Activated CD4-positive, alpha-beta T cell treated with anti-CD3 and anti-CD28 coated beads, Interleukin-2, Interleukin-4, amounts not matched to agents 100 ng/mL and 50 ng/mL, durations not matched to agents 16 hours and 8 hours (primary cell): ENCODE results near the gene NECTIN2.

Experiments
- DNase-seq: peaks from one replicate; pipeline ENCODE4 v3.0.0-alpha.2; 2020; ENCODE audit warnings: low spot score

NECTIN2 gene

GRCh38 chr19:44845612-44846454 is at the start of gene NECTIN2:
NECTIN2 (plus strand) TSS chr19:44846297; CDS start chr19:44846526, 229 bp downstream.
- DNase-seq: peak; percentile 94

DNA sequence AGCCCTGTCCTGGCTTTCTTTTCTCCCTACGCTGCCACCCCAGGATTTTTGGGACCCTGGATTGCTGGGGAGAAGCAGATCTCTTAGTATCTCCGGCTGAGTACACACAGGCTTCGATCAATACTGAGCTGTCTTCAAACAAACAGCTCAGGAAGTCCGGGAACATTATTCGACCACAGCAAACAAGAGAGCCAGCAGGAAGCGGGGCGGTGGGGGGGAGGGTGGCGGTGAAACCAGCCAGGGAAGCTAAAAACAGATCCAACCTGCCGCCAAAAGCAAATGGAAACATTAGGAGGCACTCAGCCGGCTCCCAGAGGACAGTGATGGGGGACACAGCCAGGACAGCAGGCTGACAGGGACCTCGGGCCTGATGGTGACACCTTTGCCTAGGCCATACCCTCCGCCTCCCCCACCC is 49.4 kb upstream of the NECTIN2 start:
- DNase-seq: no peak

DNA sequence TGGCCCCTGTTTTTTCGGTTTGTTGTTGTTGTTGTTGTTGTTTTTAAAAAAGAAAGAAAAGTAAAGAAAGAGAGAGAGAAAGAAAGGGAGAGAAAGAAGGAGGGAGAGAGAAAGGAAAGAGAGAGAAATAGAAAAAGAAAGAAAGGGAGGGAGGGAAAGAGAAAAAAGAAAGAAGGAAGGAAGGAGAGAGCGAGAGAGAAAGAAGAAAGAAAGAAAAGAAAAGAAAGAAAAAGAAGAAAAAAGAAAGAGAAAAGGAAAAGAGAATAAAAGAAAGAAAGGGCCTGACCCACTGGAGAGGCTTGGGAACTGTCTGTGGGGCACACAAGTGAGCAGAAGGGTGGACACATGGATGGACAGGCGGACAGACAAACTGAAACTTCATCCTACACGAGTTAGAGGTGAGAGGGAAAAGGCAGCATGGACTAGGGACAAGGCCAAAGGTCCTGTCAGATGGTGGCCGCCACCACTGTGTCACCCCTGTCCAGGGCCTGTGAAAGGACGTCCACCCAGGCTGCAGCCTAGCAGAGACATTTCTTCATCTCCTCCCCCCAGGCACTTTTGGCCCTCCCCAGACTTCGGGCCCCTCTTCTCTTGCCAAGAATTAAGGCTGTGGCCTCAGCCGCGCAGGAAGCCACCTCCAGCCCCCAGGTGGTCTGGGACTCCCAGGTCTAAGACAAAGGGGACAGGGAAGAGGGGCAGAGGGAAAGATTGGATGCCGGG is 46.3 kb upstream of the NECTIN2 start:
- DNase-seq: no peak

DNA sequence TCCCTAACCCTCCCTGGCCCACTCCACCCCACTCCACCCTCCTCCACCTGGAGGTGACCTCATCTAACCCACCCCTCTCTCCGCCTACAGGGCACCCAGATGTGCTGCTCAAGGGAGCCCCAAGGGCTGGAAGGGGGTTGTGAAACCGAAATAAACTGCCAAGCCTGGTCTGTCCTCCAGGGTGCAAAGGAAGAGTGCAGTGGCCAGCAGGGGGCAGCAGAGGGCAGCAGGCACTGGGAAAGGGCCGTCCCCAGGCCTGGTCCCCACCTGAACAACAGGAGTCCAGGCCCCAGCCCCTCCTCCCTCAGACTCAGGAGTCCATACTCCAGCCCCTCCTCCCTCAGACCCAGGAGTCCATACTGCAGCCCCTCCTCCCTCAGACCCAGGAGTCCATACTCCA is 45.6 kb upstream of the NECTIN2 start:
- peak; percentile 84 for DNase-seq

GRCh38 chr19:44803442-44804428 is 42.4 kb upstream of the NECTIN2 start:
- no peak for DNase-seq

DNA sequence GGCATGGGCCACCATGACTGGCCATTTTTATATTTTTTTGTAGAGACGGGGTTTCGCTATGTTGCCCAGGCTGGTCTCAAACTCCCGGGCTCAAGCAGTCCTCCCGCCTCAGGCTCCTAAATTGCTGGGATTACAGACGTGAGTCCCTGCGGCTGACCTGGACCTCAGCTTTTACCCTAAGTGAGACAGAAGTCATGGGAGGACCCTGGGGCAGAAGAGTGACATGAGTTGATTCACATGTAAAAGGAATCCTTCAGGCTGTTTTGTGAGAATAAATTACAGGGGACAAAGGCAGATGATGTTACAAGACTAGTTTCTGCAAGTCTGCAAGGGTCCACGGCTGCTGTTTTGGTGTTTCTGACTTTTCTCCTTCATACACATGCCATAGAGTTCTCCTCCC is 39.8 kb upstream of the NECTIN2 start:
- no peak for DNase-seq

DNA sequence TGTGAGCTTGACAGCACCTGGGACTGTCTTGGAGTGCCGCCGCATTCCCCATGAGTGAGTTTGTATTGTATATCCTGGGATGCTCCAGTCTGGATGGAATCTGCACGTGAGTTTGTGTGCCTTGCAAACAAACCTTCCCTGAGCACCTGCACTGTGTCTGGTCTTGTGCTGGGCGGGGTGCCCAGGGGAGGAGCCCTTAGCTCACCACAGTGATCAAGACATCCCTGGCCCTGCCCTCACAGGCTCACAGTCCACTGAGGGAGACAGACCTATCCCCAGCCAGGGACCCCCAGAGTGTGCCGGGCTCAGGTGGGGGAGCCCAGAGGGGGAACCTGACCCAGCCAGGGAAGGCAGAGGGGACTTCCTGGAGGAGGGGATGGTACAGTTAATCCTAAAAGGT is 38.9 kb upstream of the NECTIN2 start:
- no peak for DNase-seq

DNA sequence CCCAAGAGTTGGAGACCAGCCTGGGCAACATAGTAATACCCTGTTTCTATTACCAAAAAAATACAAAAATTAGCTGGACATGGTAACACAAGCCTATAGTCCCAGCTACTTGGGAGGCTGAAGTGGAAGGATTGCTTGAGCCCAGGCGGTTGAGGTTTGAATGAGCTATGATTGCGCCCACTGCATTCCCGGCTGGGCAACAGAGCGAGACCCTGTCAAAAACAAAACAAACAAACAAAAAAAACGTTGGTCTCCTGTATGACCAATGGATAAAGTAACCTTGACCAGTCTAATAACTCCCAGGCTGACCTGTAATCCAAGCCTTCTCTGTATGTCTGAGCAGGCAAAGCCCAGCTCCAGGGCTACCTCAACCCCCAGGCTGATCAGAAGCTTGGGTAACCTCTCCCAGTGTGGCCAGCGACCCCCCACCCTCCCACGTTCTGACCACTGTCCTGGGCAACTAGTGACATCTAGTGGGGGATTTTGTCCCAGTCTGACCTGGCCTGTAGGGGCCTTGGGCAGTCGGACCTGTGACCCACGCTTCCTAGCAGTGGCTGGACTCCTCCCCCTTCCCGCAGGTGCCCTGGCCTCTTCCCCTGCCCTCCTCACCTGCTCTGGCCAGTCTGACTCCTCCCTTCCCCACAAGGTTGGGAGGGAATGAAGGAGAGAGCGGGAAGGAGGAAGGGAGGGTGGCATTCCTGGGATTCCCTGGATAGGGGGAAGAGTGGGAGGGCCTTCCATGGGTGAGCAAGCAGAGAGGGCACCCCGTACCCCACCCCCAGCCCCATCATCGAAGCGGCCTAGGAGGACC is 38.2 kb upstream of the NECTIN2 start:
- no peak for DNase-seq

DNA sequence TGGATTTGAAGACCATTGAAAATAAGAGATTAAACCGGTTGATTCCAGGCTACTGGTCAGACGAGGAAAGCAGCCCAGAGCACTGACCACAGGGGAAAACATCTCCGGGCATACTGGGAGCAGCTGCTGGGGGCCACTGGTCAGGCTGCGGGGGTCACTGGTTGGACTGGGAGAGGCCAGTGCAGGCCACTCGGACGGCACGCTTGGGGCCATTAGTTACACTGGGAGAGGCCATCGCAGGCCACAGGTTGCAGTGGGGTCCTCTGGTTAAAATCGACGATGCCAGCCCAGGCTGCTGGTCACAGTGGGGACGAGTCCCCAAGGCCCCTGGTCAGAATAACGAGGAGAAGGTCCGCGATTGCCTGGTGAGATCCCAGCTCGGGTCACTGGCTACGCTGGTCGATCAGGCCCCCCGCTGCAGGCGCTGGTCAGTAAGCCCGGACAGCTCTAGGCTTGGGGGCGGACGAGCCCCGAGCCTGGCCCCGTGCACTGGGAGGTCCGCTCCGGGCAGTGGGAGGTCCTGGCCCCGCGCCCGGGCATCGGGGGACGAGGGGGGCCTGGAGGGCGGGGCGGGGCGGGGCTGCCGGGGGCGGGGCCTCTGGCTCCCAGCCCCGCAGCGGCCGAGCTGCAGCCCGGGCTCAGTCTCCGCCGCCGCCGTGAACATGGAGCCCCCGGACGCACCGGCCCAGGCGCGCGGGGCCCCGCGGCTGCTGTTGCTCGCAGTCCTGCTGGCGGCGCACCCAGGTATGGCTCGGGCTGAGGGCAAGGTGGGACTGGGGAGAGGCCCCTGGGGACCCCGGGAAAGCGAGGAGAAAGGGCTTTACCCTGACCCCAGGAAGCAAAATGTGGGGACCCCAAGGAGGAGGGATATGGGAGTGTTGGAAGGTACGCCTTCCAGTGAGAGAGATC is 37.4 kb upstream of the NECTIN2 start, which contains the start of gene BCAM:
Gene BCAM, plus strand, starts transcription at position 641 of the 909 bp plus-strand sequence. Its CDS starts 22 bp downstream, at position 663.
- no peak for DNase-seq

DNA sequence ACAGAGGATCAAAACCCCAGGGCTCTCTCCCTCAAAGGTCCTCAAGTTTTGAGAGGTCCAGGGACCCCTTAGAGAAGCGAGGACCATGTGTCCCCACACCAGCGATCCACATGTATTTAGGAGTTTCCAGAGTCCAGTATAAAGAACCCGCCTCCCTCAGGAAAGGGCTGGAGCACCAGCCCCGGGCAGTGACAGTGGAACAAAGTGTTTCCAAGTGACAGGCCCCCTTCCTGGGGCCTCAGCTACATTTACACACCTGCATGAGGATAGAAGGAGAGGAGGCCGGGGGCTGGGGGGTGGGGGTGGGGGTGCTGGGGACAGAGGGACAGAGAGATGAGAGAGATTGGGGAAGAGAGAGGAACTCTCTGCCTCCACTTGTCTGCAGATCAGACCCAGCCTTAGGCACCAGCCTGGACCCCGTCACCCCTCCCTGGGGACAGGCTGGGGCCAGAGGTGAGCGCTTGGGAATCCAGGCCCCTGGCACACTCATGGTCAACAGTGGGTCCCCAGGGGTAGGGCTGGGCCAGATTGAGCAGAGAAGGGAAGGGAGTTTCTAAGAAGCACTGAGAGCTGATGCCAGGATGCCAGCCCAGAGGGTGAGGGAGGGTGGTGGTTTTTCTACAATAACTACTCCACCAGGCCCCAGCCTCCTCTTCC is 36.4 kb upstream of the NECTIN2 start:
- DNase-seq: no peak

DNA sequence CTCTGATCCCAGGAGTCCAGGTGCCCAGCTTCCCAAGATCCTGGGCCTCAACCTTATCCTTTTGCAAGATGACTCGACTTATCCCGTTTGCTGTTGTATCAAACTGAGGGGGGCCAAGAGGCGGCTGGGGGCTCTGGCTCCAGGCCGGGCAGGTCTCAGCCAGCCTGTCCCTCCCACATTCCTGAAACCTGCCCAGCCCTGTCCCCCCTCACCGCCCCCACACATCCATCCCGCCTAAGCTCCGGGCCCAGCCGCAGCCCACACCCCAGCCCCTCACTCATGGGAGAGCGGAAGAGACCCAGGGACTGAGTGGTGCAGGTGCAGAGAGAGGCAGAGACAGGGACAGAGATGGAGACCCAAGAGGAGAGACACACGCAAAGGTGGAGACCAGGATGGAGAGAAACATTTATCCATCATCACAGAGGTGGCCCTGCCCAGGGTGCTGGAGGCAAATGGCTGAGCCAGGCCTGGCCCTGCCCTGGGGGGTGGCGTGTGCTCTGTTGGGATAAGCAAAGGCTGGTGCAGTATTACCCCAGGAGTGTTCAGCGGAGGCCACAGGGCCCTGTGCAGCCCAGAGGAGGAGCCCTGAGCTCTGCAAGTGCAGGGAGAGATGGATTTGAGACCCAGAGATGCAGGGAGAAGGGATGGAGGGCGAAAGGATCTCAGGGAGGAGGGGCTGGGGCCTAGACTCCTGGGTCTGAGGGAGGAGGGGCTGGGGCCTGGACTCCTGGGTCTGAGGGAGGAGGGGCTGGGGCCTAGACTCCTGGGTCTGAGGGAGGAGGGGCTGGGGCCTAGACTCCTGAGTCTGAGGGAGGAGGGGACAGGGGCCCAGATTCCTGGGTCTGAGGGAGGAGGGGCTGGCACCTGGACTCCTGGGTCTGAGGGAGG is 35.6 kb upstream of the NECTIN2 start:
- DNase-seq: no peak

DNA sequence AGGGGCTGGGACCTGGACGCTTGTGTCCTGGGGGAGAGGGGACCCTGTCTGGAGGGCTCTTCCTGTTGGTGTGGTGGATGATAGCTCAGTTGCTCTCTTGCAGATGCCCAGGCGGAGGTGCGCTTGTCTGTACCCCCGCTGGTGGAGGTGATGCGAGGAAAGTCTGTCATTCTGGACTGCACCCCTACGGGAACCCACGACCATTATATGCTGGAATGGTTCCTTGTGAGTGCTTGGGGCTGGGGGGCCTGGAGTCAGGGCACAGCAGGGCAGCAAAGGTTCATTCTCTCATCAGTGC is 35.0 kb upstream of the NECTIN2 start:
- no peak for DNase-seq

GRCh38 chr19:44812142-44812718 is 33.9 kb upstream of the NECTIN2 start:
- no peak for DNase-seq

DNA sequence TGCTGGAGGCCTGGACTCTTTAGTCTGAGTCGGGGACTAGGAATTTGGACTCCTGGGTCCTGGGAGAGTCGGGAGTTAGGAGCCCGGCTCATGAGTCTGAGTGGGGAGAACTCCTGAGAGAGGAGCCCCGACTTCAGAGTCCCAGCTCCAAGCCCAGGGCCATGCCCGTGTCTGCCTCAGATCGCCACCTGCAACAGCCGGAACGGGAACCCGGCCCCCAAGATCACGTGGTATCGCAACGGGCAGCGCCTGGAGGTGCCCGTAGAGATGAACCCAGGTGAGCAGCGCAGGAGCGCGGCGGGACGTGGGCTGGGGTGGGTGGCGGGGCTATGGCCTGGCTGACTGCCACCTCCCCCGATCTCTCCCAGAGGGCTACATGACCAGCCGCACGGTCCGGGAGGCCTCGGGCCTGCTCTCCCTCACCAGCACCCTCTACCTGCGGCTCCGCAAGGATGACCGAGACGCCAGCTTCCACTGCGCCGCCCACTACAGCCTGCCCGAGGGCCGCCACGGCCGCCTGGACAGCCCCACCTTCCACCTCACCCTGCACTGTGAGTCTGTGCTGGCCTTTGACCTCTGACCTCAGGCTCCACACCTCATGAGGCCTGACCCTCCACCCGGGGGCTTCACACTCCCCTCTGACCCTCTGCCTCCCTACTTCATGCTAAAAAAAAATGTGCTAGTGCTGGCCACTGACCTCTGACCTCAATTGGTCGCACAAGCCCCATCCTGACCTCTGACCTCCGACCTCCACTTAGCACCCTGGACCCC is 32.8 kb upstream of the NECTIN2 start:
- no peak for DNase-seq

DNA sequence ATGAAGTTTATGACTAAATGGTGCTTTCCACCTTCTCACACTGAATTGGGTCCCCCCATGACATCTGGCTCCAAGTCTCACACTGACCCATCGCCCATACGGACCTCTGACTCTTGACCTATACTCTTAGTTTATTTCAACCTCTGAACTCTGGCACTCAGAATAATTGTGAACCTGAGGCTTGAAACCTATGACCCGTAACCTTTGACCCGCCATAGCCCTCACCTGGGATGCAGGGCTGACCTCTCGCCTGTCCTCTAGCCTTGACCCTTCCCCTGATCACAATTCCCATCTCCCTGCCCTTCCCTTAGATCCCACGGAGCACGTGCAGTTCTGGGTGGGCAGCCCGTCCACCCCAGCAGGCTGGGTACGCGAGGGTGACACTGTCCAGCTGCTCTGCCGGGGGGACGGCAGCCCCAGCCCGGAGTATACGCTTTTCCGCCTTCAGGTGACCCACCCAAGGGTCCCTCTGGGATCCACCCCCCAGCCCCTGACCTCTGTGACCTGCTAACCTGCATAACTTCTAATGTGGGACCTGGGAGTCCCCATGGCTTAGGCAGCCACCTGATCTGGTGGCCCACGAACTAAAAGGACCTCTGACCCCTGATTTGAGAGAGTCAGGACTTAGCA is 32.1 kb upstream of the NECTIN2 start:
- no peak for DNase-seq

DNA sequence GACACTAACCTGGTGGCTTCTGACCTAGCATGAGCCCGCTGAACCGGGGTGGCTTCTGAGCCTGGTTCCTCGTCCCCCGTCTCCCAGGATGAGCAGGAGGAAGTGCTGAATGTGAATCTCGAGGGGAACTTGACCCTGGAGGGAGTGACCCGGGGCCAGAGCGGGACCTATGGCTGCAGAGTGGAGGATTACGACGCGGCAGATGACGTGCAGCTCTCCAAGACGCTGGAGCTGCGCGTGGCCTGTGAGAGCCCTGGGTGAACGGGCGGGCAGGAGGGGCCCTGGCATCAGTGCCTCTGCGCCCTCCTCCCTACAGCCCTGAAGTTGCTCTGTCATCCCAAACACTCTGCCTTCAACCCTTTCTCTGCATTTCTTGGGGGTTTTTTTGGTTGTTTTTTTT is 31.6 kb upstream of the NECTIN2 start:
- DNase-seq: no peak

GRCh38 chr19:44816301-44816700 is 29.8 kb upstream of the NECTIN2 start:
- DNase-seq: no peak
